HUES48 (cell line): ENCODE data around the gene HAGH.
"Not testable (repeated sequence)": the region's sequence is repeated elsewhere in the genome, so short reads cannot be mapped to it uniquely, and the experiment has no call there.

Source experiments
- H3K27ac ChIP-seq: one replicate; pipeline ENCODE4 v1.7.0; 2013; ENCODE audit warnings: low read depth, low read length, inconsistent platforms
- H3K27me3 ChIP-seq: 2 replicates; pipeline ENCODE4 v1.6.1; 2013; ENCODE audit warnings: mild to moderate bottlenecking, low read length; ENCODE audit not compliant: control insufficient read depth, insufficient read depth
- H3K36me3 ChIP-seq: 2 replicates; pipeline ENCODE4 v1.6.1; 2013; ENCODE audit warnings: low read length; ENCODE audit not compliant: control insufficient read depth, insufficient read depth
- H3K4me1 ChIP-seq: 2 replicates; pipeline ENCODE4 v1.6.1; 2013; ENCODE audit warnings: mild to moderate bottlenecking, low read length; ENCODE audit not compliant: control insufficient read depth, insufficient read depth
- H3K4me3 ChIP-seq: 2 replicates; pipeline ENCODE4 v1.5.1; 2013; ENCODE audit warnings: mild to moderate bottlenecking, low read depth, low read length
- H3K9ac ChIP-seq: 2 replicates; pipeline ENCODE4 v1.6.1; 2013; ENCODE audit warnings: mild to moderate bottlenecking, low read depth, low read length, moderate library complexity
- H3K9me3 ChIP-seq: 2 replicates; pipeline ENCODE4 v1.6.1; 2013; ENCODE audit warnings: low read length; ENCODE audit not compliant: control insufficient read depth, insufficient read depth

Gene HAGH

DNA sequence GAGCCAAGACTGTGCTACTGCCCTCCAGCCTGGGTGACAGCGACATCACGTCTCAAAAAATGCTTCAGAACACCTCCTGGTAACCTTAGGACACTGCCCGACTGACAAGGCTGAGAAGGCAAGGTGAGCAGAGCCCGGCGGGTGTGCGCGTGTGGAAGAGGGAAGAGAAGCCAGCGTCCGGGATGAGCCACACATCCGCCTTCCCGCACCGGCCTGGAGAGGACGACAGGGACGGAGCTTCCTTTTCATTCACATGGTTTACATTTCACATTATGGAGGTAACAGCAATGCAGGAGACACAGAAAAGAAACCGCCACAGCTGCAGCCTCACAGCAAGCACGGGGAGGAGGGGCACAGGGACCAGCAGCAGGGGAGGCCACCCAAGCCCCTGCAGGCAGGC, 16.5 kb downstream of the HAGH start:
- H3K27me3 ChIP-seq = no peaks in the 10 kb centered on the region
- H3K9me3 ChIP-seq = no peaks in the 10 kb centered on the region
- H3K4me3 ChIP-seq = no peak overlapping the region
- H3K36me3 ChIP-seq = peaks cover 13% of the 10 kb centered on the region
- H3K27ac ChIP-seq = no peak overlapping the region
- no peak overlapping the region for H3K9ac ChIP-seq
- no peaks in the 10 kb centered on the region for H3K4me1 ChIP-seq

DNA sequence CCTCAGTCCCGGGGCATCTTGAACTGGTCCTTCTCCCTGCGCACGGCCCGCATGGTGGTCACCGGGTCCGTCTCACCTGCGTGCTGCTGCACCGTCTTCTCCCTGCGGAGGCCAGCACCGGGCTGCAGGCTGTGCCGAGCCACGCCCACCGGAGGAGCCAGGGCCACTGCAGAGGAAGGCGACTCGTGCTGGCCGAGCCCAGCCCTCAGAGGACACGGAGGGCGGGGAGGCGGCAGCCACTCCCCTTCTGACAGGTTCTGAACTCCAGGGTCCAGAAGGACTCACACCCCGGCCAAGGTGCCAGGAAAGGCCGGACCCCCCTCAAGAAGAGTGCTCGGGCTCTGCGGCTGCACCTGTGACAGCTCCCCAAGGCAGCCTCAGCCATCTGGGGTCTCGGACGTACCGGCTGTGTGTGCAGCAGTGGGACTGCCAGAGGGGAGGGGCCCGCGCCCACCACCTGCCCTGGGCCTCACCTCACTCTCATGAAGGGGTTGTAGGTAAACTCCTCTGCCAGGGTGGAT, 17.3 kb downstream of the HAGH start:
- Histone ChIP-seq H3K27me3 (no peaks in the 10 kb centered on the region), H3K36me3 (peaks cover 12% of the 10 kb centered on the region)

GRCh38 chr16:1808691-1809090, 17.9 kb downstream of the HAGH start:
- no peak overlapping the region for H3K4me3 ChIP-seq
- no peaks in the 10 kb centered on the region for H3K27me3 ChIP-seq
- no peak overlapping the region for H3K27ac ChIP-seq
- H3K9me3 ChIP-seq = no peaks in the 10 kb centered on the region; the same call in 1 of the 2 replicates
- H3K9ac ChIP-seq = no peak overlapping the region
- no peaks in the 10 kb centered on the region for H3K4me1 ChIP-seq
- H3K36me3 ChIP-seq = peaks cover 12% of the 10 kb centered on the region

More for the DNA sequence above, 17.3 kb downstream of the HAGH start:
- Histone ChIP-seq H3K27ac (no peak overlapping the region), H3K9me3 (no peaks in the 10 kb centered on the region), H3K9ac (no peak overlapping the region), H3K4me1 (no peaks in the 10 kb centered on the region), H3K4me3 (no peak overlapping the region)

- Histone ChIP-seq H3K9me3 (no peaks in the 10 kb centered on the region; the same call in 1 of the 2 replicates), H3K27me3 (no peaks in the 10 kb centered on the region), H3K9ac (no peak overlapping the region), H3K4me1 (no peaks in the 10 kb centered on the region), H3K27ac (no peak overlapping the region), H3K36me3 (peaks cover 12% of the 10 kb centered on the region), H3K4me3 (no peak overlapping the region)
Measured at GRCh38 chr16:1807626-1808025, 19.0 kb downstream of the HAGH start.

- Histone ChIP-seq H3K4me1 (no peaks in the 10 kb centered on the region), H3K27ac (no peak overlapping the region), H3K36me3 (no peaks in the 10 kb centered on the region), H3K9me3 (peaks cover 23% of the 10 kb centered on the region), H3K4me3 (no peak overlapping the region), H3K27me3 (no peaks in the 10 kb centered on the region), H3K9ac (no peak overlapping the region)
Measured at GRCh38 chr16:1800701-1801100, 25.9 kb downstream of the HAGH start.

- not testable (repeated sequence) for H3K27ac ChIP-seq, H3K4me3 ChIP-seq, H3K27me3 ChIP-seq, H3K9ac ChIP-seq, H3K36me3 ChIP-seq, H3K4me1 ChIP-seq
- peaks cover 23% of the 10 kb centered on the region for H3K9me3 ChIP-seq
Measured at GRCh38 chr16:1799263-1799662, 27.4 kb downstream of the HAGH start.

- H3K27me3 ChIP-seq = no peaks in the 10 kb centered on the region
Measured at GRCh38 chr16:1794908-1795666, 31.5 kb downstream of the HAGH start.

DNA sequence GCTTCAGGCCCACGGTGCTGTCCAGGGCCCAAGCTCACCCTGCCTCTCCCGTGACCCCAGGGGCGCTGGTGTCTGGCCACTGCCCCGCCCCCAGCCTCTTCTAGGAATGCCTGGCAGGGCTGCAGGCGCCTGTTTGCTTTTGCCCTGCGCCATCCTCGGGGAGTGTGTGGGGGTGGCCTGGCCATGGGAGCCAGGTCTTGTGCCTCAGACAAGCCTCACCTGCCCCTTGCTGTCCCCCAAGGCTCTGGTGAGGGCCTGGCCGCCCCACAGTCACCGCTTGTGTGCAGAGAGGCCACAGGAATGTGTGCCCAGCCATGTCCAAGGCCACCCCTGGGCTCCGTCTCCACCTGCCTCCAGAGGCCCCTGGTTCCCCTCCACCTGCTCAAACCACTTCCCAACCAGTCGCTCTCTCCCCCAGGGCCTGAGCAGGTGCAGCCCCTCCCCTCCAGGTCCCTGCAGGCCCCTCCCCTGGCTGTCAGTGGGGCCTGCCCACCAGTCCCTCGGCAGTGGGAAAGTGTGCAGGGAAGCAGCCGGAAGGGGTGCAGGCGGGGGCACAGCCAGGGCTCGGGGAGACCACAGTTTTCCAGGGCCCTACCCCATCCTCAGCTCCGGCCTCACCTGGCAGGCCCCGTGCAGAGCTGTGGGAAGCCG, 32.3 kb downstream of the HAGH start:
- H3K9ac ChIP-seq = no peak overlapping the region
- H3K4me3 ChIP-seq = no peak overlapping the region
- H3K27me3 ChIP-seq = no peaks in the 10 kb centered on the region
- no peaks in the 10 kb centered on the region for H3K36me3 ChIP-seq
- no peaks in the 10 kb centered on the region for H3K4me1 ChIP-seq
- no peak overlapping the region for H3K27ac ChIP-seq
- H3K9me3 ChIP-seq = peaks cover 12% of the 10 kb centered on the region; the same call in 1 of the 2 replicates

More at GRCh38 chr16:1794908-1795666, 31.5 kb downstream of the HAGH start:
- H3K4me3 ChIP-seq = no peak overlapping the region
- no peak overlapping the region for H3K27ac ChIP-seq
- H3K4me1 ChIP-seq = no peaks in the 10 kb centered on the region
- no peak overlapping the region for H3K9ac ChIP-seq
- H3K36me3 ChIP-seq = no peaks in the 10 kb centered on the region
- peaks cover 12% of the 10 kb centered on the region; the same call in 1 of the 2 replicates for H3K9me3 ChIP-seq

DNA sequence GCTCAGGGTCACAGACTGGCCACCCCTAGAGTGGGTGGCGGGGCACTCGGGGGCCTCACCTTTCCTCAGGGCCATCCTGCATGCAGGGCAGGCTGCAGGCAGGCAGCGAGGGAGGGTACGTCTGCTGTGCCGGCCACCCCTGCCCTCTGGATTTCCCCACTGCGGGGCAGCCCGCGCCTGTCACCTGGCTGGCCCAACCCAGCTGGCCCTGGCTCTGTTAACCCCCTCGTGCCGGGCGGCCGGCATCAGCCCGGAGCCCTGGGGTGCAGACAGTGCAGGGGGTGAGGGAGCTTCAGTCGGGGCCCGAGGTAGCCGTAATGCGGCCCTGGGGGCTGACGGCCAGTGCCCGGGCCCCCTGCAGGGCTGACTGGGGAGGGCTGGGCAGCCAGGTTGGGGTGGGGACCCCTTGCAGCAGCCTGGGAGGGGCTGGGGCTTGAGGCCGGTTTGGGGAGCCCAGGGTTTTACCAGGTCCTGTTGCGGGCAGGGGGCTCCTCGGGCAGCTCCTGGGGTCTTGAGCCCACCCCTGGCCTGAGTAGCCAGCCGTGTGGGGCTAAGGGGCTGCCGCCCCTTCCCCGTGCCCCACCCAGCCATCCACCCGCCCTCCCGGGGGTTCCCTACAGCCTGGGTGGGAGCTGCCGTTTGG, 32.9 kb downstream of the HAGH start, which contains the start of gene IGFALS:
Gene IGFALS, minus strand, starts transcription at position 128 of the 643 bp plus-strand sequence. Its CDS starts 53 bp downstream, at position 75.
- Histone ChIP-seq H3K27me3 (no peaks in the 10 kb centered on the region), H3K4me1 (no peaks in the 10 kb centered on the region), H3K9me3 (peaks cover 11% of the 10 kb centered on the region; the same call in 1 of the 2 replicates), H3K36me3 (peaks cover 6% of the 10 kb centered on the region), H3K4me3 (no peak within 1 kb of the TSS), H3K27ac (no peak within 1 kb of the TSS), H3K9ac (no peak within 1 kb of the TSS)

- H3K36me3 ChIP-seq = peaks cover 9% of the 10 kb centered on the region
- peaks cover 4% of the 10 kb centered on the region; the same call in 1 of the 2 replicates for H3K9me3 ChIP-seq
- H3K27ac ChIP-seq = no peak overlapping the region
- no peaks in the 10 kb centered on the region for H3K27me3 ChIP-seq
- no peak overlapping the region for H3K9ac ChIP-seq
- no peaks in the 10 kb centered on the region for H3K4me1 ChIP-seq
- H3K4me3 ChIP-seq = no peak overlapping the region
Measured at GRCh38 chr16:1792836-1793577, 33.6 kb downstream of the HAGH start.
